Stimulated activated CD4-positive, alpha-beta T cell treated with anti-CD3 and anti-CD28 coated beads, Interleukin-12 subunit alpha, Interleukin-12 subunit beta, amount 100 ng/mL, for 4 hours (primary cell): ENCODE data around the gene GYPC.
"Not testable (repeated sequence)": the region's sequence is repeated elsewhere in the genome, so short reads cannot be mapped to it uniquely, and the experiment has no call there.

Source experiments
- DNase-seq: peaks from one replicate; pipeline ENCODE4 v3.0.0-alpha.2; 2020

GYPC gene

DNA sequence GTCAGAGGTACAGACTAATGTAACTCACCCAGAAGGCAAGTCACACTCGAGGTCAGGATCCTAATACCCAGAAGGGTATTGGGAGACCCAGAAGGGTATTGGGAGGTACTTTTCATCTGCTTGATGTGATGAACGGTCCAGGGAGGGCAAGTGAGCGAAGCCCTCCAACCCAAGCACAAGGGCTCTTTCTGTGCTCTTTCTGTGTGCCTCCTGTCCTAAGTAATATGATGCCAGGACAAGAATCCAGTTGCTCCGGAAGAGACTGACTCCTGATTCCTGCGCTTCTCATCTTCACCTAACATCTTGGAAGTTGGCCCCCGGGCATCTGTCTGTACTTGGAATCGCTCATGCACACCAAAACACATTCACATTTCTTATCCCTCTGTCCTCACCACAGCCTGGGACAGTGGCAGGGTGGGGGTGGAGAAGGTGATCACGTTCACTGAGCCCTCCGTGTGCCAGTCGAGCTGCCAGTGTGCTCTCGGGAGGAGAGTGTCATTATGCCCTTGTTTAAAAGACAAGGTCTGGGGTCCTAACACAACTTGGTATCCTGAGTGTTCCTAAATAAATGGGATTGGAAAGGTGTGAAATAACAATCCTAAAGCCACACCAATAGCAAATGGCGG is 17.1 kb downstream of the GYPC start:
- DNase-seq, result no peak

DNA sequence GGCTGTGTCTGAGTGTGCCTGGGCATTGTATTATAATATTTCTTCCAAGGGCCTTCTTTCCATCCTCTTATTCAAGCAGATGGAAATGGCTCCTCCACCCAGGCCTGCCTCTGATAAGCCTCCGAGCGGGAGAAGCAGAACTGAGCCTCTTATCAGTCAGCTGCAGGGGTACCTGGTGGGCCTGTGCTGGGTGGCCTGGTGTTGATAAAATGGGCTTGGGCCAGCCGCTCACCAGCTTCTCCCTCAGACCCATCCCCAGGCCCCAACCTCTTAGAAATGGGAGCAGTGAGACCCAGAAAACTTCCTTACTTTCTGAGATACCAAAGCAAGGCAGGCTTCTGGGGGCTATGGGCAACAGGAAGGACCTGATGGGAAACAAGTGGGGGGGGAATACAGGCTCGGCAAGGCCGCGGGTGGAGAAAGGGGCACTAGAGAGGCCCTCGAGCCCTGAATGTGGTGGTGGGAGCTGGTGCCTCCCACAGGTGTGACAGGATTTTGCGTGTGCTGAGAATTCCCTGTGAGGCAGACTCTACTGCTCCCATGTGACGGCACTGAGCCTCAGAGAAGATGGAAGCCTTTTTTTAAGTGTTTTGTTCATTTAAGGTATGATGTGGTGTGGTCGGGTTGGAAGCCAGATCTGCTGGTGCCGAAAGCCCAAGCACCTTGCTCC is 18.3 kb downstream of the GYPC start:
- DNase-seq, result no peak

DNA sequence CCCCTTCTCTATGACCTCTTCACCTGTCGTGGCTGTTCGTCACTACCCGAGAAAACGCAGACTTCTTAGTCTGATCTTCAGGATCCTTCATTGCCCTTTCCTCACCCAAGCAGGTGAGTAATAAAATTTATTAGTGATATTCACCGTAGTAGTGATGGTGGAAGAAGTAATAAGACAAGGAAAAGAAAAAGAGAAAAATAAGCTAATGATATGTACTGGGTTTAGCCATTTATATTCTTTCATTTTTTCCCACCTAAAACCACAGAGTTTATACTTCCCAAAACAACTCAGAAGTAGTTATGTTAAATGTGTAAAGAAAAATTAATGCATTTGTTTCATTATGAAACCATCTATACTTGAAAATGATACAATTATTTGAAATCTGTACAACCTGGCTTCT is 19.7 kb downstream of the GYPC start:
- no peak for DNase-seq

DNA sequence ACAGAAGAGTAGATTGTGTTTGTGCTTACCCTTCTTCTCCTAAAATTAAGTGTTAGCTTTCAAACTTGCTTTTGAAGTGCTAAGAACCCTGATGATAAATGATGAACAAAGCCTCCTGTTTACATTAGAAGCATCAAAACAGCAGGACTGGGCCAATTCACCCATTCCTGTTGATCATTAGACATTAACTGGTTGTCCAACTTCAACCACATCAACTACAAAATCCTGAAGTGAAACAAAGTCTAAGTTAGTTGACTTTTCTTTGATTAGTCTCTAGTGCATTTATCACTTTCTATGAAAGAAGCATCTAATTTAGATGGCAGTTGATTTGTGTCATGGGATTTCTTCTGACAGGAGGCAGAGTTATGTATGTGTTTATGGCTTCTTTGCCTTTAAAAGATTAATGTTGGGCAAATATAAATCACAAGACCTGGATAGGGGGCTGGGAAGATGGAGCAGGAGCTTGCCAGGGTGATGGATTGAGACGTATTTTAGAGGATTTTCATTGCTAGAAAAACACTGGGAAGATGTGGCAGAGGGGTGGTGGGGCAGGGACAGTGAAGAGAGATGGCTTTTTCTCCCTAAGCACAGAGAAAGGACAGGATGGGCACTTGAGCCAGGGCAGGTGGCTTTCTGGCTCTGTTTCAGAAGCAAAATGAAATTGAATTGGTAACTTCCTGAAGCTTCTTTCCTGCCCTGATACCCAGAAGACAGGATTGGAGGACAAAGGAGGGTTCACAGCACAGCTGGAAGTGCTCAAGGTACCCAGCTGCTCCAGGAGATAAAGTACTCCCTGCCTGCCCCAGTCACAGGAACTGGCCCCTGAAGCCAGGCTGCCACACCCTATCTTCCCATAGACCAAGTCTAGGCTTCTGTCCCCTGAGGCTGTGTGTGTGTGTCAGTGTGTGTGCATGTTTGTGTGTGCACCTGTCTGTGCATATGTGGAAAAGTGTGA is 20.5 kb downstream of the GYPC start:
- no peak for DNase-seq

DNA sequence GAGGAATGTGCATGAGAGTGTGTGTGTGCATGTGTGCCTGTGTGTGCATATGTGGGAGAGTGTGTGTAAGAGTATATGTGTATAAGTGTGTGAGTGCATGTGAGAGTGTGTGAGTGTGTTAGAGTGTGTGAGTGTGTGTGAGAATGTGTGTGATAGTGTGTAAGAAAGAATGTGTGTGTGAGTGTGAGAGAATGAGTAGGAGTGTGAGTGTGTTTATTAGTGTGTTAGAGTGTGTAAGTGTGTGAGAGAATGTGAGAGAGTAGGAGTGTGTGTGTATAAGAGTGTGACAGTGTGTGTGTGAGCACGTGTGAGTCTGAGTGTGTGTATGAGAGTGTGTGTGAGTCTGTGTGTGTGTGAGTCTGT is 21.2 kb downstream of the GYPC start:
- DNase-seq, result no peak

DNA sequence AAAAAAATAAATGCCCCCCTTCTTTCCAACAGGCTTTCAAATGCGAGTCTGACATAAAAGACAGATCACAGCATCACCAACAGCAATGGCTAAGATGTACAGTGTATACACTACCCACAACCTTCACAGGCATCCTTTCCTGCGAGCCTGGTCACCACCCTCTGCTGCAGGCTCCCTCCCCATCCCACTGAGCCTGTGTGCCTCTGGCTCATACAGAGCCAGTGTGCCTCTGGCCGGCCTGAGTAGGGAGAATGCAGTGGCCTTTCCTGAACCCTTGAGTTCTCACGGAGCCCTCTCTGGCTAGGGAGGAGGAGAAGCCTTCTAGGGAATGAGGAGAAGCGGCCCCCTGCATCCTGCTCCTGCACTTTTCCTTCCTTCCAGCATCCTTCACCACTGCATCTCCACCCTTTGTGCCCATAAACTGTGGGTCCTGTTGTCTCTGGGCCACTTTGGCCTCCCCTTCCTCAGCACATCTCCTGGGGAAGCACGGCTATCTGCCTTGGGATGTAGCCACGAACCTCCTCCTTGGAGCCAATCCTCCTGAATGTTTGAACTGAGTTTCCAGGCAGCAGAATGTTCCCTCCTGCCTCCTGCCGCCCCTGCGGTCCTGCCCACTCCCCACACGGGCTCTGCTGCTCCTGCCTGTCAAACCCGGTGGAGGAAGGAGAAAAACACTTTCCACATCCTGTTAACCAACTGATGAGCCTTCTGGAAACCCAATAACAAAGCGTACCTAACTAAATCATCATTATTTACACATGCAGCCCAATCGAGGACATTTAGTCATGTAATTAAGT is 22.5 kb downstream of the GYPC start:
- no peak for DNase-seq

DNA sequence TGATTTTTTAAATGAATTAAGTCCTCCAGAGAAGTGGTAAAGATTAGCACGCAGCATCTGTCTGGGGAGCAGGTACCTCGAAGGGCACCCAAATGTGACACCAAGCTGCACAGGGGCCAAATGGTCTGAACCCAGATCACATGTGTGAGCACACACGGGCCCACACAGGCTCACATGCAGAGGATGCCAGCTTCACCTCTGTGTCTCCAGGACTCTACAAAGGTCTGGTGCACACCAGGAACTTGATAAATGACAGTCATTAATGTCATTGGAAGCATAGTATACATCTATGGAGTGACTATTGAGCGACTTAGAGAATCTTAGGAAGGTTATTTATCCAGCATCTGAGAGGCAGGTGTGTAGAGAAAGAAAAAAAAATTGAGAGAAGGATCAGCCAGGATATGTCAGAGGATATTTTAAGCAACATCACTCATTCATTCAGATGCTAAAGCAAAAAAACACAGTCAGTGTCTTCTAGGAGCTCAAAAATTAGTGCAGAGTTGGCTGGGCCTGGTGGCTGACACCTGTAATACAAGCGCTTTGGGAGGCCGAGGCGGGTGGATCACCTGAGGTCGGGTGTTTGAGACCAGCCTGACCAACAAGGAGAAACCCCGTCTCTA is 23.2 kb downstream of the GYPC start:
- no peak for DNase-seq

DNA sequence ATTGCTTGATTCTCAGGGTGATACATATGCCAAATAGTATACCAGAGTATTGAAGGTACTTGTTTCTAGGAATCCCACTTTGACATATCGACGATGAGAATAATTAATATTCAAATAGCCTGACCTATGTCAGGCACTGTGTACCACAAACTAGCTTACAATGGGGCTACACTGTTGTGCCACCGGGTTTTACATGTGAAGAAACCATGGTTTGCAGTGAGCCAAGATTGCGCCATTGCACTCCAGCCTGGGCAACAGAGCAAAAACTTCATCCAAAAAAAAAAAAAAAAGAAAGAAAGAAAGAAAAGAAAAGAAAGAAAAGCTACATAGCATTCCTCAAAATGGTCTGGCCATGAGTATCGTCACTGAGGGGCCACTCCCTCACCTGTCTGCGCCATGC is 25.5 kb downstream of the GYPC start:
- no peak for DNase-seq

DNA sequence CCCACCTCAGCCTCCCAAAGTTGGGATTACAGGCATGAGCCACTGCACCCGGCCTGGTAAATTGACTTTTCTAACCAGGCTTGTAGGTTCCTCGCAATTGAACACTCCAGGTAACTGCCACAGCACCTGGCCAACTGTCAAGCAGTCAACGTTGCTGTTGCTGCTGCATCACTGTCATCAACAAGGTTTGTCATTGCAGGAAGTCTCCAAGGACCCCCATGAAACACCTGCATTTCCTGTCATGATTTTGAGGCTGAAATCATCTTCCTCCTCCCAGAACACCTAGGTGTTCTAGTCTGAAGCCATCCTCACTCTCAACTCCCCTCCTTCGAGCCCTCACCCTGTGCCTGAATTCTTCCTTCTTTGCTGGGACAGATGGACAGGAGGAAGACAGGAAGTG is 29.7 kb downstream of the GYPC start:
- DNase-seq, result no peak

DNA sequence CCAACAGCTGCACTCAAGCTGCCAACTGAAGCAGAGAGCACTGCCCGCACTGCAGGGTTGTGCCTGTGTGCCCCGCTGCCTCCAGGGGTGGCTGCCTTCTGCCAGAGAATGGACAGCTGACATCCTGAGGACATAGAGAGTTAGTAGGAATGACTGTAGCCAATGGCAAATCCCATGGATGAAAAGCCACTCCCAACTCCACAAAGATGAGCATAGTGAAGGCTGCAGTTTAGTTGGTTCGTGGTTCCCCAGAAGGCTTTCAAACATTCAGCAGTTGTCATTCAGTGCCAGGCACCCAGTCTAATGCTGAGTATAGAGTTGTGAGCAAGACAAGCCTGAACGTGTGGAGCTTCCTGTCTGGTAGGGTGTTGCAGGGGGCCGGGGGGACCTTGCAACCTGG is 30.3 kb downstream of the GYPC start:
- DNase-seq, result no peak

DNA sequence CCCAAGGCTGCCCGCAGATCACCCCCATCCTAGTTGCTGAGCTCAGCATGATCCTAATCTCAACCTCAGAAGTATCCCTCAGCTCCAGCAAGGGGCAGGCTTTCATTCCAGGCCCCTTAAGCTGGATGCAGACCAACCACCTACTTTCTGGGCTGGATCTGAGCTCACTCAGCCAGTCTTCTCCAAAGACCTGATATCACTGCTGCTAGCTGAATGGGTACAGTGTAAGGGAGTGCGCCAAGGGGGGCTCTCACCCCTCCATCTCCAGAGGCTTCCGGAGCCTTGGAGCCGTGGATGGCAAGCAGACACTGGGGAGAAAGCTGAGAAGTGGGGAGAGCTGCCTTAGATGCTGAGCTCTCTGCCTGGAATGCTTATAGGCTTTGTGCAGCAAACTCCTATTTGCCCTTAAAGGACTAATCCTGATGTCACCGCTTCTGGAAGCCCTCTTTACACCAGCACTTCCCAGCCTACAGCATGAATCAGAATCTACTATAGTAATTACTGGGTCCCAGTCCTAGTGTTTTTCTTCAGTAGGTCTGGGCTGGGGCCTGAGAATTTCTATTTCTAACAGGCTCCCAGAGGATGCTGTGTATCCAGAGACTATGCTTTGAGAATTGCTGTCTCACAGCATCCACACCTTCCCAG is 31.0 kb downstream of the GYPC start:
- DNase-seq, result no peak

DNA sequence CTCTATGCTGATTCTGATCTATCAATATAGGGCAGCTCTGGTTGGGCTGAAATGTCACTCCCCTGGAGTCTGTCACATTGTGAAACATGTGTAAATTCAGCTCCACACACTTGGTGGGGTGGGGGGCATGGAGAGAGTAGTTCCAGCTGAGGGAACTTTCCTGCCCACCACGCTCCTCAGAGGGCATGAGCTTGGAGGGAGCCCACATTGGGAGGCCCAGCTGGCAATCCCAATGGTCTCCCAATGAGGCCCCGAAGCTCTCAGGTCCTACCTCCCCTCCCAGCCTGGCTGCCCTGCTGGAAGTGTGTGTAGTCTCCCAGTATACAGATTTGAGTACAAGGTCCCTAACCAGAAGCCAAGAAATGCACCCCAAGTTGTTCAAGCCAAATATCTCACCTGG is 31.5 kb downstream of the GYPC start:
- DNase-seq, result no peak

DNA sequence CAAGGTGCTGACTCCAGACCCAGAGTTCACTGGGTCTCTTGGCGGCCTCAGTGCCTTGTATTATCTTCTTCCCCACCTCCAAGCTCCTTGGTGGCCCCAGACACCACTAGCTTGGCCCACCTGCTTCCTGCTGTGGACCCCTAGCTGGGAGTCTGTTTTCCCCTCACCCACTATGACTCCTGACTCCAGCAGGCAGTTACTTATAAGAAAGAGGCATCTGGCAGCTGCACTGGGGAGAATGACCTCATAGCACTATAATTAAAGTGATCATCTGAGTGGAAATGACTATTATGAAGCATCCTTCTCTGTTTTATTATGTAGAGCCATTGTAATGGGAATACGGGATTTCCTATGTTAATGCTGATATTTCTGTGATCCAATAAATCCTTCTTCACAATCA is 32.6 kb downstream of the GYPC start:
- DNase-seq, result not testable (repeated sequence)

DNA sequence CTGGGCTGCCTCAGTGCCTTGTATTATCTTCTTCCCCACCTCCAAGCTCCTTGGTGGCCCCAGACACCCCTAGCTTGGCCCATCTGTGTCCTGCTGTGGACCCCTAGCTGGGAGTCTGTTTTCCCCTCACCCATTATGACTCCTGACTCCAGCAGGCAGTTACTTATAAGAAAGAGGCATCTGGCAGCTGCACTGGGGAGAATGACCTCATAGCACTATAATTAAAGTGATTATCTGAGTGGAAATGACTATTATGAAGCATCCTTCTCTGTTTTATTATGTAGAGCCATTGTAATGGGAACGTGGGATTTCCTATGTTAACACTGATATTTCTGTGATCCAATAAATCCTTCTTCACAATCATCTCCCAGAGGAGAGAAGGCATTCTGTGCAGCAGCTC is 36.3 kb downstream of the GYPC start:
- not testable (repeated sequence) for DNase-seq

DNA sequence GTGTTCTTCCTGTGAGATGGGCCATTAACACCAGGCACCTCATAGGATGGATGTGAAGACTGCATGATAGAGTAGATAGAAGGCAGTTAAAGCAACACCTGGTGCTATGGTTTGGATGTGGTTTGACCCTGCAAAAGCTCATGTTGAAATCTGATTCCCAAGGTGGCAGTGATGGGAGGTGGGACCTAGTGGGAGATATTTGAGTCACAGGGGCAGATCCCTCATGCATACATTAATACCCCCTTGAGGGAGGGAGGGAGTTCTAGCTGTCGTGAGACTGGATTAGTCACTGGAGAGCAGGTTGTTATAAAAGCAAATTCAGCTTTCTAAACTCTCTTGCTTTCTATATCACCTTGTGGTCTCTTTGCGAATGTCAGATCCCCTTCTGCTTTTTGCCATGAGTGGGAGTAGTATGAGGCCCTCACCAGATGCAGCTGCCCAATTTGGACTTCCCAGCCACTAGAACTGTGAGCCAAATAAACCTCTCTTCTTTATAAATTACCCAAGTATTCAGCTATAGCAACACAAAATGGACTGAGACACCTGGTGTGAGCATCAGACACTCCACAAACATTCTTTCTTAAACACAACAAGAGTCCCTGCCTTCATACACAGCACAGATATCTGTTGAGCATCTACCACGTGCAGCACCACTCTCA is 37.1 kb downstream of the GYPC start:
- not testable (repeated sequence) for DNase-seq

DNA sequence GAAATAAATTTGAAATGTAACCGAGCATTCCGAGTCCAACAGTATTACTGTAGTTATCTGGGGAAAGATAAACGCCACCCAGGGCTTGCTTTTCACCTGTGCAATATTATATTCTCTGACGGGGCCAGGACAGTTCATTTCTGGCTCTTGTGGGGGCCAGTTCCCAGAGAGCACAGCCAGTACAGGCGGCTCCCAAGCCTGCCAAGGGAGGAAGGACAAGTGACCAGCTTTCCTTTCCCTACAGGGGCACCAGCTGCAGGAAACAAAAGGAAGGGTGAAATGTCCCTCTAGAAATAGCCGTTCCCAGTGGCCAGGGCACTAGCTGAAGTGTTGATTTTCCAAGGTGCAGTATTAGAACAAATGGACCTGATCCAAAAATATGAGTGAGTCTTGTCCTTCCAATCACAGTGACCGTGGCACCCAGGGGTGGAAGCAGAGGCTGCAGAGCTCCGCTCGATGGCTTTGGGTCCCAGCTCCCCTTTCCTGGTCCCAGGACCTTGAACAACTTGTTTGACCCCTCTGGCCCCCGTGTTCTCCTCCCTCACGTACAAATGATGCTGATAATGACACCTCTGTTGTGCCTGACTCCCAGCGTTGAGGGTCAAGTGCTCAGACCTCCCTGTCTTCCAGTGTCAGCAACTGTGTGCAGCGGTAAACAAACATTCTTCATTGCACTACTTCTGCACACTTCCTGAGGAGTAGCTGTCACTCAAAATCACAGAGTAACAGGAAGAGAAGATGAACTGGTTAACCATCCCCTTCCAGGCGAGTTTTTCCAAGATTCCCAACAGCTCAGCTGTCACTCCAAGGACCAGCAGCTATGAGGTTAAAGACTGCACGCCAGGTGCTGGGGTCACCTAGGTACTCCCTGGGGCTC is 40.9 kb downstream of the GYPC start:
- no peak for DNase-seq

DNA sequence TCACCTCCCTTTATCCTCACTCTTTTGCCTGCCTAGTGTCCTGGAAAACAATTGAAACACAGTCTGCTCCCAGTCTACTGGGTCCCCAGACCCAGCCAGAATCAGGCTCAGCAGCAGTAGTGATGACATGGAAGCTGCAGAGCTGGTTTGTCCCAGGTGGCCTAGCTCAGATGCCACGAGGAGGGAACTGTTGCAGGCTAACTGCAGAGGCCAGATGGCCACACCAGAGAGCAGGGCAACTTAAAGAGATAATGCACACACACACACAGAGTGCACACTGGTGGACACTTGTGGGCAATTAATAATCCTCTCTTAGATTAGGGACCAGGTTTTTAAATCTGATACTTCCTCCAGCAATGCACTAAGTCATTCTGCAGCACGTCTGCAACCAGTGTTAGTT is 42.4 kb downstream of the GYPC start:
- no peak for DNase-seq

DNA sequence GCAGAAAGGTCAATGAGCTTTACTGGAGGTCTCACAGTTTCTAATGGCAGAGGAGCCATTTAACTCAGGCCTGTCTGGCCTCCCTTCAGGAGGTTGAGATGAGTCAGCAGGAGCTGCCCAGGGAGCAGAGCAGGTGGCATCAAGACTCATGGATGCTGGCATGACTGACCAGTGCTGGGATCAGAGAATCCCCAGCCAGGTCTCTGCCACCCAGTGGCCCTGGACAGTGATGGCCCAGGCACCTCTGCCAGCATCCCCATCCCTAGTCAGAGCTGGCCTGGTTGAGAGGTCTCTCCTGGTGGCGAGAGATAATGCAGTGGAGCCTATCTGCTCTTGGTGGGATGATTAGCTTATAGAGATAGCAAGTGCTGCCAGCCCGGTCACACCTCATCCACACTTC is 43.1 kb downstream of the GYPC start:
- DNase-seq, result no peak

DNA sequence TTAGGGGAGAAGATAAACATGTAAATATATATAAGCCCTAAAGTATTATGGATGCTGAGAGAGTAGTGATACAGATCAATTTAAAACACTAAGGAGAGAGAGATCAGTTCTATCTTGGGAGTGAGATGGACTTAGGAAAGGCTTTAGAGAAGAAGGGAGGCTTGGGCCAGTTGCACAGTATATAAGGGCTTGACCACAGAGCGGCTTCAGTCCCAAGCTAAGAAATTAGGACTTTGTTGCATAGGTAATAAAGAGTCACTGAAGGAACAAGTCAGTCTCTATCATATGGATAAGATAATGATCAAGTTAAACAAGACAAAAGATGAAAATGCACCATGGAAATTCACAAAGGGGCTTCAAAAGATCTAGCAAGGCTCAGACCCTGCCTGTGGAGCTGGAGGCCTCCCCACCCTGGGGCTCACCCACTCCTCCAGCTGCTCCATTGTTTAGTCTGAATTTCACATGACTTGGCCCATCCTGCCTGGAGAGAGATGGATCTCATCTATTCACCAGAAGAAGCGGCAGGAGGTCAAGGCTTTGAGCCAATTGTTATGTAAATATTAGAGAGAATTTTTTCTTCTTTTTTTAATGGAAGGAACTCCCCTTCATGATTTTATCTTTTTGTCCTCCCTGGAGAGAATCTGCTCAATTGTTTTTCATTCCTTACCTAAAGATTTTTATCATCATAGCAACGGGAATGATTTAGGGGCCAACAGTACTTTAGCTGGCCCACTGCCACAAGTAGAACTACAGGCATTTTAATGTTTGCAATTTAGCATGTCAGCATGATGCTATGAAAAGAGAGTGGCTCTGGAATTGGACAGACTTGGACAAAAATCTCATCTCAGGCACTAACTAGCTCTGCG is 44.0 kb downstream of the GYPC start:
- no peak for DNase-seq

DNA sequence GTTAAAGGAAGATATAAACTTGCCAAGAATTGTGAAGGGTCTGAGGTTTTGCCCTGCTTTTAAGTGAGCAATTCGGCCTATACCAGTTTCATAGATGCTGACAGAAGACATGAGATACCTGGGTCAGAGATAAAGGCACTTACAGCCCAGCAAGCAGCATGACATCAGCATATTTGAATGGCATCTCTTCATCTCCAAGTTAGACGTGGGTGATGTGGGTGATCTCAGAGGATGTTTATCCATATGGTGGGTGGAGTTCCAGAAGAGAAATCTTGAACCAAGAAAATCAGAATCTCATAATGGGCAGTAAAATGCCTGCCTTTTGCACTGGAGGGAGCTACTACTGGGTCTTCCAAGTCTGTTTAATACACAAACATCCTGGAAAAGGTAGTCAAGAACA is 44.7 kb downstream of the GYPC start:
- no peak for DNase-seq
